Keratinocyte (primary cell): ENCODE measurements around the gene FSTL5. TPM values are rescaled to one million over a fixed set of nuclear protein-coding genes. Genes with fewer than 3 reads are reported as not detected.

Source experiments
- DNase-seq: peaks from one replicate; pipeline ENCODE4 v3.0.0-alpha.2; 2011; ENCODE audit warnings: low read depth, missing footprints, low spot score
- FAIRE-seq: peaks from 2 replicates; lab custom pipeline; 2011; peaks lifted over from hg19 to GRCh38; lab: Jason Lieb, UNC
- H2AFZ ChIP-seq: 2 replicates; pipeline ENCODE4 v1.6.0; 2012; ENCODE audit warnings: low read length, control low read depth, inconsistent platforms; ENCODE audit not compliant: control insufficient read depth
- H3K27ac ChIP-seq: 2 replicates; pipeline ENCODE4 v1.5.1; 2011; ENCODE audit warnings: low read length; ENCODE audit not compliant: control insufficient read depth, insufficient read depth
- H3K27me3 ChIP-seq: 3 replicates; pipeline ENCODE4 v1.6.0; 2011; ENCODE audit warnings: low read length; ENCODE audit not compliant: control insufficient read depth, insufficient read depth; ENCODE audit errors: extremely low read depth
- H3K36me3 ChIP-seq, 2 experiments: 2 replicates in 1 of 2; 3 replicates in 1 of 2; pipeline ENCODE4 v1.5.1; 2011; ENCODE audit warnings: low read length in 2 of 2, mild to moderate bottlenecking in 1 of 2; ENCODE audit not compliant: control insufficient read depth in 2 of 2, insufficient read depth in 2 of 2; ENCODE audit errors: extremely low read depth in 1 of 2
- H3K4me1 ChIP-seq: 3 replicates; pipeline ENCODE4 v1.5.1; 2011; ENCODE audit warnings: low read length; ENCODE audit not compliant: control insufficient read depth, insufficient read depth; ENCODE audit errors: extremely low read depth
- H3K4me2 ChIP-seq: 3 replicates; pipeline ENCODE4 v1.6.0; 2011; ENCODE audit warnings: low read depth, low read length; ENCODE audit not compliant: control insufficient read depth, insufficient read depth; ENCODE audit errors: extremely low read depth
- H3K4me3 ChIP-seq, 3 experiments: fragments of 200-600 bp in 1 of 3; sonication (generic) in 1 of 3; 2 replicates in 2 of 3; 3 replicates in 1 of 3; pipeline ENCODE4 v1.5.1; 2011 to 2016; ENCODE audit warnings: low read length in 3 of 3, mild to moderate bottlenecking in 3 of 3, control low read depth in 2 of 3, inconsistent platforms in 1 of 3, low read depth in 1 of 3, mixed read lengths in 1 of 3, mixed run types in 1 of 3, moderate library complexity in 1 of 3; ENCODE audit not compliant: control insufficient read depth in 2 of 3, insufficient read depth in 2 of 3; ENCODE audit errors: extremely low read depth in 1 of 3
- H3K79me2 ChIP-seq: 2 replicates; pipeline ENCODE4 v1.6.0; 2012; ENCODE audit warnings: low read length; ENCODE audit not compliant: control insufficient read depth, insufficient read depth
- H3K9ac ChIP-seq: 3 replicates; pipeline ENCODE4 v1.6.0; 2011; ENCODE audit warnings: low read length; ENCODE audit not compliant: control insufficient read depth, insufficient read depth; ENCODE audit errors: extremely low read depth
- H3K9me1 ChIP-seq: 3 replicates; pipeline ENCODE4 v1.6.0; 2011; ENCODE audit warnings: low read length; ENCODE audit not compliant: control insufficient read depth, insufficient read depth; ENCODE audit errors: extremely low read depth
- H3K9me3 ChIP-seq: 2 replicates; pipeline ENCODE4 v1.5.1; 2012; ENCODE audit warnings: low read depth, low read length; ENCODE audit not compliant: control insufficient read depth
- H4K20me1 ChIP-seq: 3 replicates; pipeline ENCODE4 v1.6.0; 2011; ENCODE audit warnings: low read length; ENCODE audit not compliant: control insufficient read depth, insufficient read depth; ENCODE audit errors: extremely low read depth
- EZH2 ChIP-seq: IDR thresholded peaks from one replicate; pipeline ENCODE4 v1.6.1; 2012; ENCODE audit warnings: inconsistent platforms, mild to moderate bottlenecking, low read length, moderate library complexity
- dilution Hi-C: fragments of 300-500 bp; cut with MboI; formaldehyde crosslinking; loops from one replicate; pipeline ENCODE4 v1.7.0; 2020; ENCODE audit warnings: low sequenced_read_pairs; ENCODE audit not compliant: extremely low pct_ligation_motif_present
- polyA plus RNA-seq, 5 experiments: library from polyadenylated mRNA; depleted of rRNA in 3 of 5; stranded (reverse) in 3 of 5; stranded (forward) in 1 of 5; unstranded in 1 of 5; fragments of >200 nt; gene quantifications; 1 replicate in 1 of 5; 2 replicates in 3 of 5; 3 replicates in 1 of 5; pipeline versions ENCODE4 v1.2.1 to v1.2.3, GENCODE V29; 2011 to 2012; ENCODE audit warnings: missing spikeins in 2 of 5, low read depth in 1 of 5, low replicate concordance in 1 of 5
- TF ChIP-seq, protein P1 (sequence below), 3 experiments: IDR thresholded peaks in 1 of 3; conservative IDR thresholded peaks in 1 of 3; optimal IDR thresholded peaks in 1 of 3; 2 replicates in 2 of 3; 3 replicates in 1 of 3; pipeline versions ENCODE3 to v1.5.1; 2011; ENCODE audit warnings: low read length in 3 of 3, mild to moderate bottlenecking in 3 of 3, moderate library complexity in 2 of 3, control low read depth in 1 of 3, inconsistent platforms in 1 of 3; ENCODE audit not compliant: insufficient read depth in 2 of 3; ENCODE audit errors: extremely low read depth in 1 of 3

The FSTL5 gene
- polyA plus RNA-seq, 1 donor (not counting 4 experiments of a cell fraction or from before 2014, with no cell fraction given), result not detected

DNA sequence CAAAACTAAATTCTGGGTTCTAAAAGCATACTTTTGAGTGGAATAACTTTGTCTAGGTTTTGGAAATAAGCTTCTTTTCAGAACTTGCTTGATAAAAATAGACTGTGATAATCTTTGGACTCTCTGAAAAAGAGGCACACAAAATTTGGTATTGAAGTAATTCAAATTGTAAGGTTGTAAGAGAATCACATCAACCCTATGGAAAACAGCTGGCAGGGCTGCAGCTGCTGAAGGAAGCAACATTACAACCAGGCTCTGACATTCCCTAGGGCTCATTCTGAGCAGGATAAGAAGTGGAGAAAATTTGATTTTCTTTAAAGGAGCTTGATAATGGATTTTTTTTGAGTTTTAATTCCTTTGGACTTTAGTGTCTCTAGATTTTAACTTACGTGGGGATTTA lies 147.6 kb downstream of the FSTL5 start:
- no peaks in the 10 kb centered on the region for H3K9me3 ChIP-seq
- no peaks in the 10 kb centered on the region for H3K79me2 ChIP-seq
- dilution Hi-C loops, result no loop called here
- H3K36me3 ChIP-seq, result no peaks in the 10 kb centered on the region
- no peak overlapping the region for H2AFZ ChIP-seq
- no peak overlapping the region for H3K4me2 ChIP-seq
- no peaks in the 10 kb centered on the region for H3K9me1 ChIP-seq
- H3K27ac ChIP-seq, result no peak overlapping the region
- FAIRE-seq, result no peak
- no peaks in the 10 kb centered on the region for H4K20me1 ChIP-seq
- no peaks in the 10 kb centered on the region for H3K27me3 ChIP-seq
- no peak overlapping the region for H3K4me3 ChIP-seq
- H3K9ac ChIP-seq, result no peak overlapping the region
- no peak for TF ChIP-seq EZH2
- TF ChIP-seq, protein P1, sequence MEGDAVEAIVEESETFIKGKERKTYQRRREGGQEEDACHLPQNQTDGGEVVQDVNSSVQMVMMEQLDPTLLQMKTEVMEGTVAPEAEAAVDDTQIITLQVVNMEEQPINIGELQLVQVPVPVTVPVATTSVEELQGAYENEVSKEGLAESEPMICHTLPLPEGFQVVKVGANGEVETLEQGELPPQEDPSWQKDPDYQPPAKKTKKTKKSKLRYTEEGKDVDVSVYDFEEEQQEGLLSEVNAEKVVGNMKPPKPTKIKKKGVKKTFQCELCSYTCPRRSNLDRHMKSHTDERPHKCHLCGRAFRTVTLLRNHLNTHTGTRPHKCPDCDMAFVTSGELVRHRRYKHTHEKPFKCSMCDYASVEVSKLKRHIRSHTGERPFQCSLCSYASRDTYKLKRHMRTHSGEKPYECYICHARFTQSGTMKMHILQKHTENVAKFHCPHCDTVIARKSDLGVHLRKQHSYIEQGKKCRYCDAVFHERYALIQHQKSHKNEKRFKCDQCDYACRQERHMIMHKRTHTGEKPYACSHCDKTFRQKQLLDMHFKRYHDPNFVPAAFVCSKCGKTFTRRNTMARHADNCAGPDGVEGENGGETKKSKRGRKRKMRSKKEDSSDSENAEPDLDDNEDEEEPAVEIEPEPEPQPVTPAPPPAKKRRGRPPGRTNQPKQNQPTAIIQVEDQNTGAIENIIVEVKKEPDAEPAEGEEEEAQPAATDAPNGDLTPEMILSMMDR (optimal IDR thresholded peaks at IDR 0.05 in 1 of 3, IDR thresholded peaks at IDR 0.05 in 1 of 3, conservative IDR thresholded peaks at IDR 0.05 in 1 of 3; ENCODE audit: extremely low read depth in 1 of 3, insufficient read depth in 2 of 3, low read length in 3 of 3), result no peak
- H3K4me1 ChIP-seq, result no peaks in the 10 kb centered on the region
- DNase-seq, result no peak

DNA sequence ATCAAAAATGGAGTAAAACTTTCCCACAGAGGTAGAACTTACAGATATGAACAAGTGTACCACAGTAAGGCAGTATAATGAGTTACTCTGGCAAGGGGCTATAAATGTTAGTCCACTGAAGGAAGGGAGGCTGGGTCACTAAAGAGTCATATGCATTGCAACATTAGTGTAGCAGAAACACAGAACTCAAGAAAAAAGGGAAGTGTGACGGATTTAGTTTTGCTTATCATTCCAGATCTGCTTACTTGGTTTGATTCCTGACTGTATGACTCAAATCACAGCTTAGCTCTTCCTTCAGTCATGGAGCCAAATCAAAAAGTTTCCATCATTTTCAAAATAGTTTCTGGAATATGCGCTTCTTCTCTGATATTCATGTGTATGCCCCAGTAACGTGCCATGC lies 148.7 kb downstream of the FSTL5 start:
- no peaks in the 10 kb centered on the region for H3K4me1 ChIP-seq
- no peaks in the 10 kb centered on the region for H3K9me1 ChIP-seq
- no peak overlapping the region for H3K4me3 ChIP-seq
- no peak overlapping the region for H3K27ac ChIP-seq
- no peak overlapping the region for H3K4me2 ChIP-seq
- H3K27me3 ChIP-seq, result no peaks in the 10 kb centered on the region
- TF ChIP-seq, protein P1 (optimal IDR thresholded peaks at IDR 0.05 in 1 of 3, IDR thresholded peaks at IDR 0.05 in 1 of 3, conservative IDR thresholded peaks at IDR 0.05 in 1 of 3; ENCODE audit: extremely low read depth in 1 of 3, insufficient read depth in 2 of 3, low read length in 3 of 3), result no peak
- no peak for TF ChIP-seq EZH2
- H3K79me2 ChIP-seq, result no peaks in the 10 kb centered on the region
- DNase-seq (no peak), FAIRE-seq (no peak)
- H3K9me3 ChIP-seq, result no peaks in the 10 kb centered on the region
- dilution Hi-C loops, result no loop called here
- H2AFZ ChIP-seq, result no peak overlapping the region
- H3K9ac ChIP-seq, result no peak overlapping the region
- no peaks in the 10 kb centered on the region for H3K36me3 ChIP-seq
- no peaks in the 10 kb centered on the region for H4K20me1 ChIP-seq
